COLO668 (cell line): ENCODE data around the gene CFAP53.
"Not testable (repeated sequence)": the region's sequence is repeated elsewhere in the genome, so short reads cannot be mapped to it uniquely, and the experiment has no call there.

Source experiments
- DNase-seq: peaks from one replicate; lab custom pipeline; 2025; ENCODE audit not compliant: unreplicated experiment; lab: John Stamatoyannopoulos, UW

The CFAP53 gene

GRCh38 chr18:50288348-50289107, 22.2 kb upstream of the CFAP53 start:
- DNase-seq = not testable (repeated sequence)

- DNase-seq = peak; percentile 99
Measured at GRCh38 chr18:50287441-50288347, 21.4 kb upstream of the CFAP53 start, which contains the start of gene CXXC1. Gene CXXC1, minus strand, starts transcription at chr18:50287692. Its CDS starts 103 bp downstream, at chr18:50287589.

- peak; percentile 38 for DNase-seq
Measured at GRCh38 chr18:50287028-50287440, 20.7 kb upstream of the CFAP53 start.

GRCh38 chr18:50286391-50287027, 20.2 kb upstream of the CFAP53 start:
- peak; percentile 68 for DNase-seq

GRCh38 chr18:50285631-50286321, 19.5 kb upstream of the CFAP53 start:
- no peak for DNase-seq

- no peak for DNase-seq
Measured at GRCh38 chr18:50285071-50285470, 18.8 kb upstream of the CFAP53 start.

GRCh38 chr18:50284255-50284885, 18.1 kb upstream of the CFAP53 start:
- no peak for DNase-seq

- DNase-seq = no peak
Measured at GRCh38 chr18:50283469-50284209, 17.3 kb upstream of the CFAP53 start.

- no peak for DNase-seq
Measured at GRCh38 chr18:50282521-50283335, 16.4 kb upstream of the CFAP53 start.

- no peak for DNase-seq
Measured at GRCh38 chr18:50281972-50282520, 15.8 kb upstream of the CFAP53 start.

GRCh38 chr18:50281295-50281971, 15.1 kb upstream of the CFAP53 start, which contains the start of gene MBD1:
Gene MBD1, minus strand, starts transcription at chr18:50281523. Its CDS starts 1,531 bp downstream, at chr18:50279992.
- DNase-seq = peak; percentile 99

GRCh38 chr18:50280707-50281294, 14.5 kb upstream of the CFAP53 start:
- DNase-seq = no peak

- no peak for DNase-seq
Measured at GRCh38 chr18:50279752-50280151, 13.5 kb upstream of the CFAP53 start.

GRCh38 chr18:50277942-50278341, 11.6 kb upstream of the CFAP53 start:
- no peak for DNase-seq

GRCh38 chr18:50276452-50276851, 10.2 kb upstream of the CFAP53 start:
- no peak for DNase-seq

GRCh38 chr18:50275503-50276036, 9.3 kb upstream of the CFAP53 start:
- DNase-seq = no peak

GRCh38 chr18:50274941-50275340, 8.6 kb upstream of the CFAP53 start:
- DNase-seq = no peak
